H1 (cell line): Measurements from ENCODE around the gene SLIT3. TPM values are rescaled to one million over a fixed set of nuclear protein-coding genes. Genes with fewer than 3 reads are reported as not detected.

Experiments used
- CTCF ChIA-PET: fragments of 300-600 bp; sonication (Branson Sonifier 250); formaldehyde crosslinking; loops from one replicate; lab custom pipeline; 2021; ENCODE audit not compliant: partially characterized antibody; lab: Charles Lee
- POLR2A ChIA-PET: fragments of 300-600 bp; sonication (Branson Sonifier 250); formaldehyde crosslinking; loops from one replicate; lab custom pipeline; 2021; ENCODE audit warnings: inconsistent platforms; ENCODE audit not compliant: partially characterized antibody; lab: Charles Lee
- DNase-seq, 2 experiments: peaks; one replicate each; pipeline versions ENCODE4 v3.0.0 to v3.0.0-alpha.2; 2010 to 2022; ENCODE audit warnings: low spot score in 2 of 2, low read depth in 1 of 2, mixed read lengths in 1 of 2
- FAIRE-seq: peaks from 2 replicates; lab custom pipeline; 2011; peaks lifted over from hg19 to GRCh38; lab: Jason Lieb, UNC
- H2AFZ ChIP-seq: 2 replicates; pipeline ENCODE4 v1.8.1; 2012; ENCODE audit warnings: low read length, inconsistent platforms
- H2AK5ac ChIP-seq: 2 replicates; pipeline ENCODE4 v1.6.1; 2013; ENCODE audit warnings: low read depth, low read length
- H2BK120ac ChIP-seq: replicated peaks from 2 replicates; pipeline ENCODE3; 2013; ENCODE audit warnings: low read depth, low read length, inconsistent platforms
- H2BK12ac ChIP-seq: 2 replicates; pipeline ENCODE4 v1.6.1; 2013; ENCODE audit warnings: low read depth, low read length
- H2BK15ac ChIP-seq: 2 replicates; pipeline ENCODE4 v1.6.1; 2013; ENCODE audit warnings: low read length
- H2BK20ac ChIP-seq: 2 replicates; pipeline ENCODE4 v1.6.1; 2013; ENCODE audit warnings: low read length
- H2BK5ac ChIP-seq: 2 replicates; pipeline ENCODE4 v1.6.1; 2013; ENCODE audit warnings: low read depth, low read length
- H3K14ac ChIP-seq: 2 replicates; pipeline ENCODE4 v1.6.1; 2013; ENCODE audit warnings: inconsistent platforms; ENCODE audit not compliant: insufficient read length
- H3K18ac ChIP-seq: 2 replicates; pipeline ENCODE4 v1.6.1; 2013; ENCODE audit warnings: low read length; ENCODE audit errors: extremely low read depth
- H3K23ac ChIP-seq: 2 replicates; pipeline ENCODE4 v1.6.1; 2013; ENCODE audit warnings: inconsistent platforms; ENCODE audit not compliant: insufficient read length
- H3K23me2 ChIP-seq: 2 replicates; pipeline ENCODE4 v1.6.1; 2013; ENCODE audit warnings: low read depth, low read length
- H3K27ac ChIP-seq: 2 replicates; pipeline ENCODE4 v1.6.1; 2011; ENCODE audit warnings: low read depth, low read length, inconsistent platforms
- H3K27me3 ChIP-seq, 4 experiments: replicated peaks in 1 of 4; 1 replicate in 1 of 4; 2 replicates in 3 of 4; pipeline versions ENCODE4 v1.6.1 to v1.8.1; 2011 to 2013; ENCODE audit warnings: low read length in 3 of 4, mild to moderate bottlenecking in 3 of 4, inconsistent platforms in 2 of 4, mixed read lengths in 2 of 4, moderate library complexity in 1 of 4; ENCODE audit not compliant: control insufficient read depth in 3 of 4, insufficient read depth in 3 of 4; ENCODE audit errors: extremely low read depth in 1 of 4
- H3K36me3 ChIP-seq, 4 experiments: 2 replicates each; pipeline versions ENCODE4 v1.6.1 to v1.8.1; 2011 to 2013; ENCODE audit warnings: mild to moderate bottlenecking in 4 of 4, low read length in 3 of 4, moderate library complexity in 2 of 4, control low read depth in 1 of 4, inconsistent platforms in 1 of 4; ENCODE audit not compliant: insufficient read depth in 4 of 4, control insufficient read depth in 2 of 4
- H3K4ac ChIP-seq: replicated peaks from 2 replicates; pipeline ENCODE3; 2013; ENCODE audit warnings: low read length, low read depth, mixed read lengths, inconsistent platforms; ENCODE audit not compliant: insufficient read length
- H3K4me1 ChIP-seq, 4 experiments: replicated peaks in 1 of 4; 1 replicate in 1 of 4; 2 replicates in 3 of 4; pipeline versions ENCODE4 v1.6.1 to v1.8.1; 2011 to 2013; ENCODE audit warnings: low read length in 3 of 4, inconsistent platforms in 2 of 4, mixed read lengths in 1 of 4; ENCODE audit not compliant: insufficient read depth in 4 of 4, control insufficient read depth in 3 of 4
- H3K4me2 ChIP-seq, 2 experiments: 2 replicates each; pipeline versions ENCODE4 v1.6.1 to v1.8.1; 2011 to 2013; ENCODE audit warnings: low read depth in 2 of 2, low read length in 2 of 2, control low read depth in 1 of 2, inconsistent platforms in 1 of 2, mild to moderate bottlenecking in 1 of 2; ENCODE audit not compliant: insufficient read depth in 1 of 2
- H3K4me3 ChIP-seq, 4 experiments: fragments of 200-600, 300-600 bp in 1 of 4; sonication (generic), shearing (Covaris generic), sonication (Bioruptor Twin) in 1 of 4; 2 replicates each; pipeline versions ENCODE4 v1.5.1 to v1.8.1; 2011 to 2016; ENCODE audit warnings: low read length in 4 of 4, low read depth in 3 of 4, control low read depth in 2 of 4, inconsistent platforms in 2 of 4, mild to moderate bottlenecking in 2 of 4, mixed read lengths in 1 of 4, moderate library complexity in 1 of 4; ENCODE audit not compliant: insufficient read depth in 2 of 4; ENCODE audit errors: extremely low read depth in 1 of 4
- H3K56ac ChIP-seq: replicated peaks from 2 replicates; pipeline ENCODE3; 2013; ENCODE audit warnings: low read depth, mild to moderate bottlenecking, mixed read lengths, low read length, inconsistent platforms; ENCODE audit not compliant: insufficient read length
- H3K79me1 ChIP-seq: 2 replicates; pipeline ENCODE4 v1.6.1; 2013; ENCODE audit warnings: low read depth, low read length, control low read depth
- H3K79me2 ChIP-seq, 2 experiments: 2 replicates each; pipeline versions ENCODE4 v1.6.1 to v1.8.1; 2012 to 2013; ENCODE audit warnings: low read length in 2 of 2, mild to moderate bottlenecking in 2 of 2, inconsistent platforms in 1 of 2; ENCODE audit not compliant: insufficient read depth in 2 of 2, control insufficient read depth in 1 of 2
- H3K9ac ChIP-seq, 4 experiments: replicated peaks in 1 of 4; 1 replicate in 1 of 4; 2 replicates in 3 of 4; pipeline versions ENCODE4 v1.6.1 to v1.8.1; 2011 to 2013; ENCODE audit warnings: low read depth in 3 of 4, low read length in 3 of 4, control low read depth in 2 of 4, mild to moderate bottlenecking in 2 of 4, moderate library complexity in 2 of 4, inconsistent platforms in 1 of 4; ENCODE audit errors: extremely low read depth in 1 of 4
- H3K9me3 ChIP-seq, 2 experiments: 2 replicates each; pipeline versions ENCODE4 v1.6.1 to v1.8.1; 2012 to 2013; ENCODE audit warnings: mild to moderate bottlenecking in 2 of 2, moderate library complexity in 2 of 2, control low read depth in 1 of 2, inconsistent platforms in 1 of 2, low read depth in 1 of 2, low read length in 1 of 2, mixed read lengths in 1 of 2; ENCODE audit not compliant: insufficient read depth in 2 of 2
- H4K20me1 ChIP-seq, 2 experiments: replicated peaks in 1 of 2; 2 replicates each; pipeline versions ENCODE3 to v1.8.1; 2011 to 2013; ENCODE audit warnings: inconsistent platforms in 2 of 2, low read length in 2 of 2, mild to moderate bottlenecking in 1 of 2; ENCODE audit not compliant: insufficient read depth in 2 of 2, control insufficient read depth in 1 of 2
- H4K5ac ChIP-seq: 2 replicates; pipeline ENCODE4 v1.6.1; 2013; ENCODE audit warnings: low read length, low read depth, mixed read lengths, inconsistent platforms; ENCODE audit not compliant: insufficient read length
- H4K8ac ChIP-seq: 2 replicates; pipeline ENCODE4 v1.8.0; 2013; ENCODE audit warnings: mild to moderate bottlenecking, moderate library complexity, low read length, inconsistent platforms; ENCODE audit not compliant: insufficient read depth; ENCODE audit errors: extremely low read depth
- H4K91ac ChIP-seq: replicated peaks from 2 replicates; pipeline ENCODE3; 2013; ENCODE audit warnings: low read length, mixed read lengths, inconsistent platforms; ENCODE audit not compliant: insufficient read length
- BRCA1 ChIP-seq: IDR thresholded peaks from 2 replicates; pipeline ENCODE4 v1.6.1; 2012; ENCODE audit warnings: low read depth, low read length, improper control_type of control experiment
- CBX8 ChIP-seq: fragments of 300-800, 300-1000 bp; sonication (generic); IDR thresholded peaks from 2 replicates; pipeline ENCODE4 v1.7.1; 2016; ENCODE audit warnings: low read depth, low read length, borderline replicate concordance
- JUN ChIP-seq: IDR thresholded peaks from 2 replicates; pipeline ENCODE4 v1.6.1; 2011; ENCODE audit warnings: low read depth, mild to moderate bottlenecking, improper control_type of control experiment, low read length
- NANOG ChIP-seq: IDR thresholded peaks from 2 replicates; pipeline ENCODE4 v1.6.1; 2011; ENCODE audit warnings: low read length, low read depth, mild to moderate bottlenecking, inconsistent platforms; ENCODE audit not compliant: insufficient read depth, poor library complexity, severe bottlenecking
- POLR2AphosphoS5 ChIP-seq: IDR thresholded peaks from 2 replicates; pipeline ENCODE4 v1.6.1; 2011; ENCODE audit warnings: low read depth, low read length
- POU5F1 ChIP-seq: IDR thresholded peaks from 2 replicates; pipeline ENCODE4 v1.6.1; 2011; ENCODE audit warnings: low read depth, mild to moderate bottlenecking, low read length, moderate library complexity
- RBBP5 ChIP-seq: IDR thresholded peaks from 2 replicates; pipeline ENCODE4 v1.7.1; 2012; ENCODE audit warnings: low read depth, mild to moderate bottlenecking, inconsistent platforms, low read length, moderate library complexity, borderline replicate concordance
- RNF2 ChIP-seq: fragments of 200-900, 300-1000 bp; sonication (generic); IDR thresholded peaks from 2 replicates; pipeline ENCODE4 v1.7.1; 2016; ENCODE audit warnings: borderline replicate concordance, low read depth, mild to moderate bottlenecking, antibody characterized with exemption, low read length; ENCODE audit not compliant: poor library complexity, severe bottlenecking; ENCODE audit errors: missing control alignments
- SIN3A ChIP-seq, 2 experiments: IDR thresholded peaks in 1 of 2; conservative IDR thresholded peaks in 1 of 2; 2 replicates each; pipeline ENCODE4 v1.6.1; 2011 to 2012; ENCODE audit warnings: low read length in 2 of 2, improper control_type of control experiment in 1 of 2, low read depth in 1 of 2, mild to moderate bottlenecking in 1 of 2
- SRF ChIP-seq: IDR thresholded peaks from 2 replicates; pipeline ENCODE4 v1.6.1; 2011; ENCODE audit warnings: mild to moderate bottlenecking, low read depth, low read length, moderate library complexity
- TAF1 ChIP-seq: IDR thresholded peaks from 2 replicates; pipeline ENCODE4 v1.6.1; 2011; ENCODE audit warnings: mild to moderate bottlenecking, low read depth, low read length
- YY1 ChIP-seq: IDR thresholded peaks from 2 replicates; pipeline ENCODE4 v1.6.1; 2011; ENCODE audit warnings: low read depth, mild to moderate bottlenecking, low read length
- WGBS, 2 experiments: shearing (Covaris generic) in 1 of 2; methylation state at CpG; one replicate each; pipeline versions ENCODE4 v1.1.6 to v1.1.7; 2013 to 2015; ENCODE audit warnings: low lambda C conversion rate in 2 of 2, mixed read lengths in 2 of 2, inconsistent platforms in 1 of 2, low coverage in 1 of 2, missing lambda C conversion rate in 1 of 2; ENCODE audit not compliant: insufficient replicate concordance in 2 of 2, insufficient coverage in 1 of 2, insufficient read length in 1 of 2; ENCODE audit errors: extremely low coverage in 1 of 2, missing lambda C conversion rate in 1 of 2; 5-methylcytosine and 5-hydroxymethylcytosine counted together
- polyA plus RNA-seq, 7 experiments: library from polyadenylated mRNA; depleted of rRNA in 3 of 7; stranded (reverse) in 5 of 7; unstranded in 2 of 7; fragments of >200 nt in 5 of 7; fragments of 200-250 nt in 2 of 7; gene quantifications; 1 replicate in 5 of 7; 2 replicates in 1 of 7; 4 replicates in 1 of 7; pipeline versions ENCODE4 v1.2.1 to v1.2.3, GENCODE V29; 2011 to 2013; ENCODE audit warnings: missing spikeins in 2 of 7, mixed read lengths in 2 of 7
- total RNA-seq: library from RNA; stranded (reverse); fragmentation: NEBNext Ultra II Directional; extraction: Animal tissue kit (Norgen Biotek cat#: 25700); gene quantifications from 2 replicates; pipeline ENCODE4 v1.2.1, GENCODE V29; 2021

SLIT3 gene
- total and polyA plus RNA-seq, 2 of the 8 experiments (the other 6 are each of a cell fraction or from before 2014, with no cell fraction given), result 1.1 to 1.2 TPM

DNA sequence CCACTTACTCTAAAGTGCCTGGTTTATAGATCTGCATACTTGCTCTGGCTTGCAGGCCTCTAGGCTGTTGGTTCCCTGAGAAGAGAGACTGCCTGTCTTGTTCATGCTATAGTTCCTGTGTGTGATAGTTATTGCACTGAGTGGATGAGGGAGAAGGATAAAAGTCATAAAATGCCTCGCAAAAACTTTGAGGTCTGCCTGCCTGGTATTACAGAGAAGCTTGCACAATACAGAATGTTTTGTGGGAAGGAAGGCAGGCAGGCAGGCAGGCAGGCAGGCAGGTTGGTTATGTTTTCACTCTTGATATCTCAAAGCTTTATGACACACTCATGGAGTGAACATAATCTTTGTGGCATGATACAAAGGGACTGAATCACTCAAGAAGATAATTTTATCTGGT, 287.1 kb downstream of the SLIT3 start:
- H2AFZ ChIP-seq, result peak overlapping the region; percentile 29; the same call in 1 of the 2 replicates
- TF ChIP-seq POLR2AphosphoS5 (no peak), YY1 (no peak), RNF2 (no peak), POU5F1 (no peak), TAF1 (no peak), SRF (no peak), SIN3A (conservative IDR thresholded peaks at IDR 0.05 in 1 of 2, IDR thresholded peaks at IDR 0.05 in 1 of 2; ENCODE audit: low read depth in 1 of 2, low read length in 2 of 2) (no peak), RBBP5 (no peak), JUN (no peak), CBX8 (no peak), BRCA1 (no peak), NANOG (no peak)

More for the DNA sequence above, 287.1 kb downstream of the SLIT3 start:
- no peak overlapping the region for H2BK12ac ChIP-seq
- H3K27ac ChIP-seq, result no peak overlapping the region
- H3K14ac ChIP-seq, result no peak overlapping the region
- H3K18ac ChIP-seq, result peak overlapping the region; percentile 62
- H3K23me2 ChIP-seq, result no peaks in the 10 kb centered on the region
- H2AK5ac ChIP-seq, result no peak overlapping the region
- H4K8ac ChIP-seq, result no peak overlapping the region
- no peaks in the 10 kb centered on the region for H3K9me3 ChIP-seq
- H4K20me1 ChIP-seq, result no peaks in the 10 kb centered on the region
- H2BK20ac ChIP-seq, result no peak overlapping the region; the same call in 1 of the 2 replicates
- no peaks in the 10 kb centered on the region for H3K36me3 ChIP-seq
- peaks cover 3 to 13% (median 9%) of the 10 kb centered on the region in 4 experiments for H3K4me1 ChIP-seq
- H3K23ac ChIP-seq, result no peak overlapping the region
- peak overlapping the region; percentile 19 to 38; a peak in 3 of 4 replicates for H3K4me2 ChIP-seq
- 0 out of 2 replicates have a peak overlapping the region, but pooled peaks have one; percentile 3 for H2BK5ac ChIP-seq
- H3K79me2 ChIP-seq, result no peaks in the 10 kb centered on the region
- H4K91ac ChIP-seq, result no peak overlapping the region
- no peaks in the 10 kb centered on the region for H3K79me1 ChIP-seq
- no peak overlapping the region for H4K5ac ChIP-seq
- no peak for FAIRE-seq
- H2BK15ac ChIP-seq, result no peak overlapping the region
- WGBS, 2 experiments, result 90% methylated on average over 1 of the region's 1 CpG; no CpG with 5 or more reads in 1 of the 2 experiments
- no peaks in the 10 kb centered on the region for H3K27me3 ChIP-seq
- H3K9ac ChIP-seq, result no peak overlapping the region
- H3K56ac ChIP-seq, result no peak overlapping the region
- POLR2A ChIA-PET, result interaction anchor here (0.9 to 1.0 kb wide), 2 partner anchors 9 to 16 kb away, joined by 3 to 4 read pairs; no protein-coding TSS in a partner anchor
- no peak overlapping the region for H3K4me3 ChIP-seq
- DNase-seq, result no peak
- H3K4ac ChIP-seq, result no peak overlapping the region
- H2BK120ac ChIP-seq, result no peak overlapping the region
- CTCF ChIA-PET, result interaction anchor here (1.3 to 2.2 kb wide), 4 partner anchors 10 to 52 kb away, joined by 3 to 9 read pairs (median 5); no protein-coding TSS in a partner anchor
